ENCODE data around the gene MED12L. TPM values are rescaled to one million over a fixed set of nuclear protein-coding genes. Genes with fewer than 3 reads are reported as not detected.
A peak's percentile ranks its signal among the peaks of the same experiment; 100 is the strongest.

MED12L gene
- total and polyA plus RNA-seq, 9 of the 15 experiments (the other 6 are each of a cell fraction or from before 2014, with no cell fraction given), result not detected

DNA sequence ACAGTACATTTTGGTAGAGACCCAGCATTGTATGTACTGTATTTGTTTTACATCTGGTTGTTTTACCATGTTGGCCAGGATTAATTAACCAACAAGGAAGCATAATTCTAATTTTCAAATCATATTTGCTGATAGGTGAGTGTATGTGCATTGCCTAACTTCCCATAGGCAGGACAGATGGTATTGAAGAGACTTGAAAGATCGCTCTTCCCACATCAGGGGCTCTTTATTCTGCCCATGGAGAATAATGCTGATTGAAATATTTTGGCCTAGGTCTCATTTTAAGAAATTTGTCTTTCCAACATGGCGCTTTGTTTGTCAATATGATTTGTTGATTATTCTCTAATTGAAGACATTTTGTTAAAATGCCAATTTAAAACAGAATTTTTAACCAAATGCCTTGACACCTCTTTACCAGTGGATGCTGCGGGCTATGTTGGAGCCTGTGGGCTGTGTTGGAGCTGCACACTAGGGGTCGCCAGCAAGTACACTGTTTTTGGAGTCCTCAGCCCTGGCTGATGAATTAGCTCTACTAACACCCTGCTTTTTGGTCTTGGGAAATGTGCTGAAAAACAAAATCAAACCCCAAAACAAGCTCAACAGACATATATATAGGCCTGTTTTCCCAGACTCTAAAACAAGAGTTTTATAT lies 293.7 kb downstream of the MED12L start (continued):
- TF ChIP-seq, protein P1, sequence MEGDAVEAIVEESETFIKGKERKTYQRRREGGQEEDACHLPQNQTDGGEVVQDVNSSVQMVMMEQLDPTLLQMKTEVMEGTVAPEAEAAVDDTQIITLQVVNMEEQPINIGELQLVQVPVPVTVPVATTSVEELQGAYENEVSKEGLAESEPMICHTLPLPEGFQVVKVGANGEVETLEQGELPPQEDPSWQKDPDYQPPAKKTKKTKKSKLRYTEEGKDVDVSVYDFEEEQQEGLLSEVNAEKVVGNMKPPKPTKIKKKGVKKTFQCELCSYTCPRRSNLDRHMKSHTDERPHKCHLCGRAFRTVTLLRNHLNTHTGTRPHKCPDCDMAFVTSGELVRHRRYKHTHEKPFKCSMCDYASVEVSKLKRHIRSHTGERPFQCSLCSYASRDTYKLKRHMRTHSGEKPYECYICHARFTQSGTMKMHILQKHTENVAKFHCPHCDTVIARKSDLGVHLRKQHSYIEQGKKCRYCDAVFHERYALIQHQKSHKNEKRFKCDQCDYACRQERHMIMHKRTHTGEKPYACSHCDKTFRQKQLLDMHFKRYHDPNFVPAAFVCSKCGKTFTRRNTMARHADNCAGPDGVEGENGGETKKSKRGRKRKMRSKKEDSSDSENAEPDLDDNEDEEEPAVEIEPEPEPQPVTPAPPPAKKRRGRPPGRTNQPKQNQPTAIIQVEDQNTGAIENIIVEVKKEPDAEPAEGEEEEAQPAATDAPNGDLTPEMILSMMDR (IDR thresholded peaks at IDR 0.05 in 2 of 3, conservative IDR thresholded peaks at IDR 0.05 in 1 of 3; ENCODE audit: insufficient read depth in 2 of 3, low read depth in 1 of 3, low read length in 3 of 3), result peak; percentile 62 to 73 (median 65)
- TF ChIP-seq, protein P2, sequence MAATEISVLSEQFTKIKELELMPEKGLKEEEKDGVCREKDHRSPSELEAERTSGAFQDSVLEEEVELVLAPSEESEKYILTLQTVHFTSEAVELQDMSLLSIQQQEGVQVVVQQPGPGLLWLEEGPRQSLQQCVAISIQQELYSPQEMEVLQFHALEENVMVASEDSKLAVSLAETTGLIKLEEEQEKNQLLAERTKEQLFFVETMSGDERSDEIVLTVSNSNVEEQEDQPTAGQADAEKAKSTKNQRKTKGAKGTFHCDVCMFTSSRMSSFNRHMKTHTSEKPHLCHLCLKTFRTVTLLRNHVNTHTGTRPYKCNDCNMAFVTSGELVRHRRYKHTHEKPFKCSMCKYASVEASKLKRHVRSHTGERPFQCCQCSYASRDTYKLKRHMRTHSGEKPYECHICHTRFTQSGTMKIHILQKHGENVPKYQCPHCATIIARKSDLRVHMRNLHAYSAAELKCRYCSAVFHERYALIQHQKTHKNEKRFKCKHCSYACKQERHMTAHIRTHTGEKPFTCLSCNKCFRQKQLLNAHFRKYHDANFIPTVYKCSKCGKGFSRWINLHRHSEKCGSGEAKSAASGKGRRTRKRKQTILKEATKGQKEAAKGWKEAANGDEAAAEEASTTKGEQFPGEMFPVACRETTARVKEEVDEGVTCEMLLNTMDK (IDR thresholded peaks at IDR 0.05; ENCODE audit: borderline replicate concordance, insufficient read depth, low read depth, low read length, poor library complexity, severe bottlenecking), result peak; percentile 58
- TF ChIP-seq GABPB1 (CRISPR knock-in tag; IDR thresholded peaks at IDR 0.05) (no peak), RAD21 (CRISPR knock-in tag; conservative IDR thresholded peaks at IDR 0.05 in 1 of 2, IDR thresholded peaks at IDR 0.05 in 1 of 2) (peak; percentile 33 to 59), SMAD1 (IDR thresholded peaks at IDR 0.05; ENCODE audit: low read depth, low read length, partially characterized antibody) (no peak)

Measured in K562 (cell line).